ENCODE results near the gene TBP.

The TBP gene

DNA sequence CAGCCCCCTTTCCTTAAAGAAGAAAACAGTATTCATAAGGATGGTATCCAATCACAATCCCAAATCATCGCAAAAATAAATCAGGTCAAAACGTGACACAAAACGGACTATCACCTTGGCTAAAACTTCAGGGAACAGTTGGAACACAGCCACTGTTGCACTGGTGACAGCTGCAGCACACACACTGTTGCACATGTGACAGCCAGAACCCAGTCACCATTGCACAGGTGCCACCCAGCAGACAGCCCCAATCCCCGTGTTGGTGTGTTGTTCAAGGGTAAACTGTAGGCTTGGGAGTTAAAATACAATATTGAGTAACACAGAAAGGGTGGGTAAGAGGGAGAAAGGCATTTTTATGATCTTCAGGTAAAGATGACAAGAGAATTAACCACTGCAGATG, 16.8 kb upstream of the TBP start:
- no peaks in the 10 kb centered on the region for H3K27me3 ChIP-seq (ENCODE audit: control insufficient read depth, insufficient read depth, low read length)
- no peak overlapping the region for H3K4me3 ChIP-seq (ENCODE audit: low read length)
- H3K4me1 ChIP-seq (ENCODE audit: control insufficient read depth, low read depth, low read length) = no peaks in the 10 kb centered on the region
- H3K9ac ChIP-seq (ENCODE audit: low read length) = no peak overlapping the region
- no peaks in the 10 kb centered on the region for H3K9me3 ChIP-seq (ENCODE audit: control insufficient read depth, low read depth, low read length)
- no peak overlapping the region for H3K27ac ChIP-seq (ENCODE audit: low read length)
- peaks cover 90% of the 10 kb centered on the region for H3K36me3 ChIP-seq (ENCODE audit: control insufficient read depth, low read depth, low read length)

DNA sequence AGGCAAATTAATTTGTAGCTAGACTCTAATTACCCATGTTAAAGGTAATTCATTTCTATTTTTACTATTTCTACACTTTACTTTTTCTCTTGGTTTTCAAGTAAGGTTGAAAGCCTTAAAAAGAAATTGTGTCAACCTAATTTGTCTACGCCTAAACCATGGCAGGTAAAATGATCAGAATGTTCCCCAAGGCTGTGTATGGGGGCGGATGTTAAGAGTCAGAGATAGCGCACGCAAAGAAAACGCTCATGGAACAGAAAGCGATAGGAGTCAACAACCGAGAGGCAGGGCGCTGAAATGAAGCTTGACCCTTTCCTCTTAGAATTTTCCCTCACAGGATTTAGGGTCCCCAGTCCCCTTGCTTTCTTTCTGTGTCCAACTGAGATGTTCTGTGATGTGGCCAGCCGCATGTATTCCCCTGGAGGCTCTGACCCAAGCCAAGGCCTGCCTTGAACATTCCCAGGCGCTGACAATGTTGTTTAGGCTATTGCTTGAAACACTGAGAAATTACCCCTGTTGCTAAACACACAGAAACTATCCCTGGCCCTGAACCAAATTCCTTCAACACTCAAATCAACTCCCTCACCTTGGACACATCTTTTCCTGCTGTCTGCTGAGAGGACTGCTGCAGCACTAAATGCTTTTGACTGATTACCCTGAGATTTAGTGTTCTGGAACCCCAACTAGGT, 12.0 kb upstream of the TBP start:
- Histone ChIP-seq H3K9ac (ENCODE audit: low read length) (no peak overlapping the region), H3K4me3 (ENCODE audit: low read length) (no peak overlapping the region), H3K36me3 (ENCODE audit: control insufficient read depth, low read depth, low read length) (peaks cover 96% of the 10 kb centered on the region), H3K9me3 (ENCODE audit: control insufficient read depth, low read depth, low read length) (no peaks in the 10 kb centered on the region), H3K27ac (ENCODE audit: low read length) (no peak overlapping the region), H3K4me1 (ENCODE audit: control insufficient read depth, low read depth, low read length) (no peaks in the 10 kb centered on the region), H3K27me3 (ENCODE audit: control insufficient read depth, insufficient read depth, low read length) (no peaks in the 10 kb centered on the region)

DNA sequence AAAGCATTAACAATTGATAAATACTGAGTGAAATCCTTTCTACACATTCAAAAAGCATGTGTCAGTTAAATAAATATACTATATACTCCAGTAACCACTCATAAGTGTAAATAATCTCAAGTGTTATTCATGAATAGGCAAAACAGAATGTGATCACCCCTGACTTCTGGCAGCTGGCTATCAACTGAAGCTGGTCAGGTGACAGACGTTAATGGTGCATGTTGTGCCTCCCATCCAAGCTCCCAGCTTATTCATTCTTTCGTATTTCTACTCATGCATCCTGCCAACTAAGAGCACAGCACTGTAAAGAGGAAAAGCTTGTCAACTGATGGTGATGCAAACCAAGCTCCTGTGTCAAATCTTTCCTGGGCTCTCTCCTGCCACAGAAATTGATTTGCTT, 8.8 kb upstream of the TBP start:
- no peaks in the 10 kb centered on the region for H3K27me3 ChIP-seq (ENCODE audit: control insufficient read depth, insufficient read depth, low read length)
- no peak overlapping the region for H3K4me3 ChIP-seq (ENCODE audit: low read length)
- H3K36me3 ChIP-seq (ENCODE audit: control insufficient read depth, low read depth, low read length) = peaks cover 88% of the 10 kb centered on the region
- H3K9ac ChIP-seq (ENCODE audit: low read length) = no peak overlapping the region
- no peak overlapping the region for H3K27ac ChIP-seq (ENCODE audit: low read length)
- no peaks in the 10 kb centered on the region for H3K9me3 ChIP-seq (ENCODE audit: control insufficient read depth, low read depth, low read length)
- H3K4me1 ChIP-seq (ENCODE audit: control insufficient read depth, low read depth, low read length) = no peaks in the 10 kb centered on the region

DNA sequence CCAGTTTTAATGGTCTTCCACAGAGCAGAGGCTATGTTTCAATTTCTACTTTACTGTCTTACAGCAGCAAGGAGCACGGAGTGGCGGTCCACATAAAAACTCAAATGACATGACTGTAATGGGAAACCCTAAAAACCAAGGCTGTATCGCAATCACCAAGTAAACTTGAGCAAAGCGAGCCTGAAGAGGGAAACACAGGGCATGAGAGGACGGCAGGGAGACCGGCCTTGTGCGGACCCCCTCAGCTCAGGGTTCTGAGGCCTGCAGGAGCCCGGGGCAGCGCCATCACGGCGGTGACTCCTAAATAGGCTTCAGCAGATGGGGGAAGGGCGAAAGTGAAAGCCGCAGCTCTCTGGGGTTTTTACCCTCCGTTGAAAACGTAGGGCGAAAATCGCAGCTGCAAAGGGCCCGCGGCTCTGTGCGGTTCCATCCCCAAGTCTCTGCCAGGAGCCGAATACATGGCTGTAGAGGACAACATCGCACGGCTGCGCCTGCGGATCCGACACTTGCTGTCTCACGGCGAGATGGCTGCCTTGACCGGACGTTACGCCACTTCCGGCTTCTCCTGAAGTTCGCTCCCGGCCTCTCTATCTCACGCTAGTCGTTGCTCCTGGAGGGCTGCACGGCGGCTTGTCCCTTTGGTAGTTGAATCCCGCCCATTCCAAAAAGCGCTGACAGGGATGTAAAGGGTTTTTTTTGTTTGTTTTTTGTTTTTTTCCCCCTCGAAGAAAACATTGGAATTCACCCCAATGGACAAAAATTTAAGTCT, 1.2 kb upstream of the TBP start, which contains the start of gene PSMB1:
Gene PSMB1 (minus strand): TSS at position 543 of the 769 bp plus-strand sequence. CDS start 65 bp downstream, at position 478.
- Histone ChIP-seq H3K36me3 (ENCODE audit: control insufficient read depth, low read depth, low read length) (peaks cover 23% of the 10 kb centered on the region), H3K9ac (ENCODE audit: low read length) (peak within 1 kb of the TSS; percentile 97), H3K27ac (ENCODE audit: low read length) (peak within 1 kb of the TSS; percentile 95), H3K27me3 (ENCODE audit: control insufficient read depth, insufficient read depth, low read length) (no peaks in the 10 kb centered on the region), H3K4me3 (ENCODE audit: low read length) (peak within 1 kb of the TSS; percentile 99), H3K9me3 (ENCODE audit: control insufficient read depth, low read depth, low read length) (no peaks in the 10 kb centered on the region), H3K4me1 (ENCODE audit: control insufficient read depth, low read depth, low read length) (peaks cover 9% of the 10 kb centered on the region)

DNA sequence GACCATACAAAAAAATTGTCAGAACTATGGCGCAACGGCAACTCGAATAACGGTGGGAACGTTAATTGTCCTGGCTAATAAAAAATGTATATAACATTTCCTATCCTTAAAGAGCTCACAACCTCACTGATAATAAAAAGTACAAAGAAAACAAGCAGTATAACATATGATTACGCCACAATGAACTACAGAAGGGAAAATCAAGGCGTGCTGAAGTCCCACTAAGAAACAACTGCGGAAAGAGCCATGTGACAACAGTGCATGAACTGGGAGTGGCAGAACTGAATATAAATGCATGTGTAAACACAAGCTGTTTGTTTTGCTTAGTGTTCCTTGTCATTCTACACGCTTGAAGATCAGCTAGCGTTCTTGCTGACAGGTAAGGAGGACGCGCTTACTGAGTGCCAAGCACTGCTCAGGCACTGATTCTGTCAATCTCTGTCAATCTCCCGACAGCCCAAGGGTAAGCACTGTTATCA, 596 bp upstream of the TBP start:
- Histone ChIP-seq H3K9ac (ENCODE audit: low read length) (peak overlapping the region; percentile 97), H3K27me3 (ENCODE audit: control insufficient read depth, insufficient read depth, low read length) (no peaks in the 10 kb centered on the region), H3K27ac (ENCODE audit: low read length) (peak overlapping the region; percentile 34), H3K4me1 (ENCODE audit: control insufficient read depth, low read depth, low read length) (peaks cover 9% of the 10 kb centered on the region), H3K4me3 (ENCODE audit: low read length) (peak overlapping the region; percentile 99), H3K36me3 (ENCODE audit: control insufficient read depth, low read depth, low read length) (peaks cover 20% of the 10 kb centered on the region), H3K9me3 (ENCODE audit: control insufficient read depth, low read depth, low read length) (no peaks in the 10 kb centered on the region)

DNA sequence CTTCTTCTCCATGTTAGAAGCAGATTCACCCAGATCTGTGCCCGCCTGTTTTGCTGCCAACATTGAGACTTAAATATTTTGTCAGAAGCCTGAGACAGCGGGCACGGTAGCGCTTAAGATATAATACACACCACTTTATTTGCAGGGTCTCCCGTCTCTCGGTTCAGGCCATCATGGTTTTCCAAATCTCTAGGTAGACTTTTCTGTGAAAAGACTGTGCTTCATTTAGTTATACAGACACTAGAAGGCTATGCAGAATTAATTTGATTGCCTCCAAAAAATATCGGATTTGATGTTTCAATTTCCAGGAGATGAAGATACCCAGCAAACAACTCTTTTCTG, 598 bp downstream of the TBP start:
- Histone ChIP-seq H3K4me1 (ENCODE audit: control insufficient read depth, low read depth, low read length) (peaks cover 9% of the 10 kb centered on the region), H3K9ac (ENCODE audit: low read length) (peak overlapping the region; percentile 75), H3K27ac (ENCODE audit: low read length) (peak overlapping the region; percentile 2), H3K9me3 (ENCODE audit: control insufficient read depth, low read depth, low read length) (no peaks in the 10 kb centered on the region), H3K27me3 (ENCODE audit: control insufficient read depth, insufficient read depth, low read length) (no peaks in the 10 kb centered on the region), H3K4me3 (ENCODE audit: low read length) (peak overlapping the region; percentile 99), H3K36me3 (ENCODE audit: control insufficient read depth, low read depth, low read length) (peaks cover 13% of the 10 kb centered on the region)

DNA sequence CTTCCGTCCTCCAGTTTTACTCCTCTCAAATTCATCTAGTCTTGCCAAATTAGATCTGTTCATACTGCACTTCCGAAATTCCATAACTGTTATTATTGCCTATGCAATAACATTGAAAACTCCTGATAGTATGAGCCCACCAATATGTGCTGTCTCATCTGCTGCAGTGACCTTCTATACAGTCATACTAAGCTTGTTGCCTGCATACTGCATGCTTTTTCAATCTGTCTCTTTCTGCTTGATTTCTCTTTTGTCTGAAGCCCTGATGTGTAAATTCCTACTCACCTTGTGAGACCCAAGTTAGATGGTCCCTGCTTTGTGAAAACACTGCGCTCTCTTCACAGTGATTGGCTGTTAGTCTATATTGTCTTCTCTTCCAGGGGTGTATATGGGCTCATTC, 1.1 kb downstream of the TBP start:
- Histone ChIP-seq H3K9me3 (ENCODE audit: control insufficient read depth, low read depth, low read length) (no peaks in the 10 kb centered on the region), H3K27me3 (ENCODE audit: control insufficient read depth, insufficient read depth, low read length) (no peaks in the 10 kb centered on the region), H3K4me3 (ENCODE audit: low read length) (peak overlapping the region; percentile 99), H3K9ac (ENCODE audit: low read length) (peak overlapping the region; percentile 75), H3K27ac (ENCODE audit: low read length) (no peak overlapping the region), H3K36me3 (ENCODE audit: control insufficient read depth, low read depth, low read length) (peaks cover 10% of the 10 kb centered on the region), H3K4me1 (ENCODE audit: control insufficient read depth, low read depth, low read length) (peaks cover 9% of the 10 kb centered on the region)

DNA sequence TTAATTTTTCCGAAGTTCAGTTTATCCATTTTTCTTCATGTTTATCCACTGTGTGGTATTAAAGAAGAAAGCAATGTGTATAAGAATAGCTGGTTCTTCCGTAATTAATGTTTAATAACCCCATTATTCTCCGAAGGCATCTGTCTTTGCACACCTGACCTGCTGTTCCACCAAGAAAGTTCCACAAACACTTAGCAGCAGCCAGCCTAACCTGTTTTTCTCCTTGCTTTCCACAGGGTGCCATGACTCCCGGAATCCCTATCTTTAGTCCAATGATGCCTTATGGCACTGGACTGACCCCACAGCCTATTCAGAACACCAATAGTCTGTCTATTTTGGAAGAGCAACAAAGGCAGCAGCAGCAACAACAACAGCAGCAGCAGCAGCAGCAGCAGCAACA, 7.4 kb downstream of the TBP start:
- no peak overlapping the region for H3K27ac ChIP-seq (ENCODE audit: low read length)
- no peak overlapping the region for H3K4me3 ChIP-seq (ENCODE audit: low read length)
- no peaks in the 10 kb centered on the region for H3K9me3 ChIP-seq (ENCODE audit: control insufficient read depth, low read depth, low read length)
- no peak overlapping the region for H3K9ac ChIP-seq (ENCODE audit: low read length)
- H3K36me3 ChIP-seq (ENCODE audit: control insufficient read depth, low read depth, low read length) = peaks cover 31% of the 10 kb centered on the region
- no peaks in the 10 kb centered on the region for H3K4me1 ChIP-seq (ENCODE audit: control insufficient read depth, low read depth, low read length)
- no peaks in the 10 kb centered on the region for H3K27me3 ChIP-seq (ENCODE audit: control insufficient read depth, insufficient read depth, low read length)

DNA sequence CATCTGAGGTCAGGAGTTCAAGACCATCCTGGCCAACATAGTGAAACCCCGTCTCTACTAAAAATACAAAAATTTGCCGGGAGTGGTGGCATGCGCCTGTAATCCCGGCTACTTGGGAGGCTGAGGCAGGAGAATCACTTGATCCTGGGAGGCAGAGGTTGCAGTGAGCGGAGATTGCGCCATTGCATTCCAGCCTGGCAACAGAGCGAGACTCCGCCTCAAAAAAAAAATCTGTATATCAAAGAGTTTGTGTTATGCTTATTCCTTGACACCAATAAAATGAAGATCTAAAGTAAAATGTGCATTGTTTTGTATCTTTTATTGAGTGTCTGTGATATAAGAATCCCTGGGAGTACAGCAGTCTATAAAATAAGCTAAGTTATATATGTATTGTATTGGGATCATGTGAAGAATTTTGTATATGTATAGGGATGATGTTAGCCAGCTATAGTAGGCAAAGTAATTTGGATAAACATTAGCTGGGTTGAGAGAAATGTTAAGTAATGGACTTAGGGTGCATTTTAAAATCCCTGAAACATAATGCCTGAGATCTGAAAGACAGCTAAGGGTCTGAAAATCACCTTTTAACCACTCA, 10.9 kb downstream of the TBP start:
- H3K9me3 ChIP-seq (ENCODE audit: control insufficient read depth, low read depth, low read length) = no peaks in the 10 kb centered on the region
- no peak overlapping the region for H3K4me3 ChIP-seq (ENCODE audit: low read length)
- no peaks in the 10 kb centered on the region for H3K4me1 ChIP-seq (ENCODE audit: control insufficient read depth, low read depth, low read length)
- no peak overlapping the region for H3K9ac ChIP-seq (ENCODE audit: low read length)
- H3K36me3 ChIP-seq (ENCODE audit: control insufficient read depth, low read depth, low read length) = peaks cover 46% of the 10 kb centered on the region
- no peak overlapping the region for H3K27ac ChIP-seq (ENCODE audit: low read length)
- no peaks in the 10 kb centered on the region for H3K27me3 ChIP-seq (ENCODE audit: control insufficient read depth, insufficient read depth, low read length)

DNA sequence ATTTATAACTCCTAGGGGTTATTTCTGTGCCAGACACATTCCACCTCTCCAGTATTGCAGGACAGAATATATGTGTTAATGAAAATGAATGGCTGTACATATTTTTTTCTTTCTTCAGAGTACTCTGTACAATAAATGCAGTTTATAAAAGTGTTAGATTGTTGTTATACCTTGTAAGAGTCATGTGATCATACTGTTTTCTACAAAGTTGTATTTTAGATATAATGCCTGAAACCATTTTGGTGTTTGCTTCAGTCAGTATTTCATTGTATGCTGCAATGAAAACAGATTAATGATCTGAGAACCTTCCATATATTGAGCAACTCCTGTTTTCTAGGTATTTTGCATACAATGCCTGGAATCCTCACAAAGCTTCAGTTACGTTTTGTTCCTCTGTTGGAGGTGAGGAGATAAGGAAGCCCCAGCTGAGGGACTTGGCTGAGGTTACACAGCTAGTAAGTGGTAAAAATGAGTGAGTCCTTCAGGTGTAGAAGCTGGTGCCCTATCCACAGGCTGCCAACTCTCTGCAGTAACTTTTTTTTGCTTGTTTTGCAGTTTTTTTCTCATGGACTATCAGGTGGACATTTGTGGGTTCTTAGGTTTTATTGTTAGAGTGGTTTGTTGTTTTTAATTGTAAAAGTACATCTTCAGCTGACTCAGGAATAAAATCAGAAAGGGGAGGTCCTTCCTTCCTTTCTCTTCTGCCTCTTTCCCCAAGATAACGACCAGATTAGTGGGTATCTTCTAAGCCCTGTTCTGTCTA, 18.7 kb downstream of the TBP start:
- H3K36me3 ChIP-seq (ENCODE audit: control insufficient read depth, low read depth, low read length) = peaks cover 54% of the 10 kb centered on the region
- no peaks in the 10 kb centered on the region for H3K4me1 ChIP-seq (ENCODE audit: control insufficient read depth, low read depth, low read length)
- no peak overlapping the region for H3K9ac ChIP-seq (ENCODE audit: low read length)
- H3K27me3 ChIP-seq (ENCODE audit: control insufficient read depth, insufficient read depth, low read length) = no peaks in the 10 kb centered on the region
- no peak overlapping the region for H3K4me3 ChIP-seq (ENCODE audit: low read length)
- H3K9me3 ChIP-seq (ENCODE audit: control insufficient read depth, low read depth, low read length) = no peaks in the 10 kb centered on the region
- H3K27ac ChIP-seq (ENCODE audit: low read length) = no peak overlapping the region

DNA sequence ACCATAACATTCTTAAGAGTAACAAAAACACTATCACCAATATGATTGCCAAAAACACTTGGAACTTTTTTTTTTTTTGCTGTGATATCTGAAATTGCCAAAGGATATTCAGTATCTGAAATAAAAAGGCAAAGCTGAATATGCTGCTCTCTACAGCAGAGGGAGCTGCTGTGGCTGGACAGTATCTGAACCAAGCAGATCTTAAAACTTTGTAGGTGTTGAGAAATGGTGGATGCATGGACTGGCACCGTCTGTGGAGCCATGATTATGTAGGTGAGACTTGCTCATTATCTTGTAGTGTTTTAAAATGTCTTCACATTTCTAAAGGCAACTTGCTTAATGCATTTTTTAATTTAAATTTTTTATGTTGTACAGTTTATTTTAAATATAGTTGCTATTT, 21.1 kb downstream of the TBP start:
- no peaks in the 10 kb centered on the region for H3K9me3 ChIP-seq (ENCODE audit: control insufficient read depth, low read depth, low read length)
- peaks cover 39% of the 10 kb centered on the region for H3K36me3 ChIP-seq (ENCODE audit: control insufficient read depth, low read depth, low read length)
- H3K4me3 ChIP-seq (ENCODE audit: low read length) = no peak overlapping the region
- H3K27me3 ChIP-seq (ENCODE audit: control insufficient read depth, insufficient read depth, low read length) = no peaks in the 10 kb centered on the region
- H3K9ac ChIP-seq (ENCODE audit: low read length) = no peak overlapping the region
- H3K4me1 ChIP-seq (ENCODE audit: control insufficient read depth, low read depth, low read length) = no peaks in the 10 kb centered on the region
- no peak overlapping the region for H3K27ac ChIP-seq (ENCODE audit: low read length)
